CD1c-positive myeloid dendritic cell (primary cell): ENCODE results near the gene TRIM72.
A peak's percentile ranks its signal among the peaks of the same experiment; 100 is the strongest.
"Not testable (repeated sequence)": the region's sequence is repeated elsewhere in the genome, so short reads cannot be mapped to it uniquely, and the experiment has no call there.

Source experiments
- DNase-seq: peaks from one replicate; pipeline ENCODE4 v3.0.0-alpha.2; 2016; ENCODE audit errors: extremely low spot score

TRIM72 gene

GRCh38 chr16:31215287-31216162 lies 1.6 kb downstream of the TRIM72 start:
- peak; percentile 84 for DNase-seq

- peak; percentile 50 for DNase-seq
Observed at GRCh38 chr16:31216422-31217135, 2.7 kb downstream of the TRIM72 start, which contains the start of gene PYDC1. Gene PYDC1, minus strand, starts transcription at chr16:31217135. Its CDS starts 107 bp downstream, at chr16:31217028.

DNA sequence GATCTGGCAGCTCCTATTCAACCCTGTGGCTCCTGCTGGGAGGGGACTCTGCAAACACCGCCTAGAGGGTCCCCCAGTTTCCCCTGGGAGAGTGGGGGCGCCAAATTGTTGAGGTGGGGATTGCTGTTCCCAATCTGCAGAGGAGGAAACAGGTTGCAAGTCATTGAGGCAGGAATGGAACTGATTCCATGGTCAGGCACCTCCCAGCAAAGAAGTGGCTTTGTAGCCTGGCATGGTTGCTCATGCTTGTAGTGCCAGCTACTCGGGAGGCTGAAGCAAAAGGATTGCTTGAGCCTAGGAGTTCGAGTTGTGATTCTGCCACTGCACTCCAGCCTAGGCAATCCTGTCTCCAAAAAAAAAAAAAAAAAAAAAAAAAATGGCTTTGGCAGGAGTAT lies 3.2 kb downstream of the TRIM72 start:
- no peak for DNase-seq

GRCh38 chr16:31219154-31219741 lies 5.3 kb downstream of the TRIM72 start:
- DNase-seq: no peak

- DNase-seq: peak; percentile 42
Observed at GRCh38 chr16:31221357-31222160, 7.6 kb downstream of the TRIM72 start.

DNA sequence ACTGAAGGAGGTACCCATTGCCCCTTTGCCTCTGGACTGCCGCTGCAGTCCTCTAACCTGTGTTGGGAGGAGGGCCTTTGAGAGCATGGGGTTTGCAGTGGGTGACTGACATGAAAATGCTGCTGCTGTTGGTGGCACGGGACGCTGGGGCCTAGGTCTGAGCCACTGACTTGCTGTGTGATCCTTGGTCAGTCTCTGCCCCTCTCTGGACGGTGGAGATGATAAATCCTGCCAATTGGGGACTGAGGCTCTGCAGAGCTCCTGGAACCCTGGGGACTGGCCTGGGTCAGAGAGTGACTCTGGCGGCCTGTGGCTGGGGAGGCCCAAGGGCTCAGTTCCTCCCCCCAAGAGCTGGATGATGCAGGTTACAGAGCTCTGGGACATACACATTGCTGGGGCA lies 9.1 kb downstream of the TRIM72 start:
- DNase-seq: no peak

DNA sequence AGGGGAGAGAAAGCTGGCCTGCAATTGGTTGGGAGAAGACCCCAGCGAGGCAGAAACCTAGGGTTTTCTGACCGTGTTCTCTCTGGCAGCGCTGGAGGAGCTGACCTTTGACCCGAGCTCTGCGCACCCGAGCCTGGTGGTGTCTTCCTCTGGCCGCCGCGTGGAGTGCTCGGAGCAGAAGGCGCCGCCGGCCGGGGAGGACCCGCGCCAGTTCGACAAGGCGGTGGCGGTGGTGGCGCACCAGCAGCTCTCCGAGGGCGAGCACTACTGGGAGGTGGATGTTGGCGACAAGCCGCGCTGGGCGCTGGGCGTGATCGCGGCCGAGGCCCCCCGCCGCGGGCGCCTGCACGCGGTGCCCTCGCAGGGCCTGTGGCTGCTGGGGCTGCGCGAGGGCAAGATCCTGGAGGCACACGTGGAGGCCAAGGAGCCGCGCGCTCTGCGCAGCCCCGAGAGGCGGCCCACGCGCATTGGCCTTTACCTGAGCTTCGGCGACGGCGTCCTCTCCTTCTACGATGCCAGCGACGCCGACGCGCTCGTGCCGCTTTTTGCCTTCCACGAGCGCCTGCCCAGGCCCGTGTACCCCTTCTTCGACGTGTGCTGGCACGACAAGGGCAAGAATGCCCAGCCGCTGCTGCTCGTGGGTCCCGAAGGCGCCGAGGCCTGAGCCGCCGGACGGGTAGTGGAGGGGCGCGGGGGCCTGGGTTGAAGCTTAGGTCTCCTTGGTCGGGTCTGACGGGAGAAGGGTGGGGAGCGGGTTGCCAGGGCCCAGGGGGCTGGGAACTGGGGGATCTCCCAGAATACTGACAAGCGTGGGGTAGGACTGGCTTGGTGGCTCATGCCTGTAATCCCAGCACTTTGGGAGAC lies 10.4 kb downstream of the TRIM72 start:
- no peak for DNase-seq

DNA sequence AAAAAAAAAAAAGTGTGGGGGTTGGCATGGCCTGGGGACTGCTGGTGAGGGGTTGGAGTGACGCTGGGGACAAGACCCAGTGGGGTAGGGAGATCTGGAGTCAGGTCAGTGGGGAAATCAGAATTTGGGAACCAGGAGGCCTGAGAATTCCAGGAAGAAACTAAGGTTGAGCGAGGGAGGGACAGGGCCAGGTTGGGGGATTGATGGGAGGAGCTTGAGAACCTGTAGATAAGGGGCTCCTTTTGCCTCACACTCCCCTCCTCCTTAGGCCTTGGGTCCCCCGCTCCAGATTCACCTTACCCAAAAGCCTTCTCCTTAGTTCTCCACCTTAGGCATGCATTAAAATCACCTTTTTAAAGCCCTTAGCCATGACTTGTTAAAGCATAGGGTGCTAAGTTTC lies 11.3 kb downstream of the TRIM72 start:
- DNase-seq: no peak

- no peak for DNase-seq
Observed at GRCh38 chr16:31228206-31228605, 14.3 kb downstream of the TRIM72 start.

GRCh38 chr16:31229501-31229900 lies 15.6 kb downstream of the TRIM72 start:
- DNase-seq: no peak

DNA sequence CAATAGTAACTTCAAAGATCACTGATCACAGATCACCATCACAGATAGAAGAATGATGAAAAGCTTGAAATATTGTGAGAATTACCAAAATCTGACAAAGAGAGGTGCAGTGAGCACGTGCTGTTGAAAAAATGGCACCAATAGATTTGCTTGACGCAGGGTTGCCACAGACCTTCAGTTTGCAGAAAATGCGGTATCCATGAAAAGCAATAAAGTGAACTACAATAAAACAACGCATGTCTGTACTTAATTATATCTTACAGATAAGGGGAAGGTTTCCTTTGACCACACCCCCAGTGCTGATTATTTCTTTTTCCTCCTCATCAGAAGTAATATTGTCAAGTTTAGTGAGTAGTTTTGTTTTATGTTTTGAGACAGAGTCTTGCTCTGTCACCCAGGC lies 24.1 kb downstream of the TRIM72 start:
- no peak for DNase-seq

- peak; percentile 54 for DNase-seq
Observed at GRCh38 chr16:31242206-31242605, 28.3 kb downstream of the TRIM72 start.

DNA sequence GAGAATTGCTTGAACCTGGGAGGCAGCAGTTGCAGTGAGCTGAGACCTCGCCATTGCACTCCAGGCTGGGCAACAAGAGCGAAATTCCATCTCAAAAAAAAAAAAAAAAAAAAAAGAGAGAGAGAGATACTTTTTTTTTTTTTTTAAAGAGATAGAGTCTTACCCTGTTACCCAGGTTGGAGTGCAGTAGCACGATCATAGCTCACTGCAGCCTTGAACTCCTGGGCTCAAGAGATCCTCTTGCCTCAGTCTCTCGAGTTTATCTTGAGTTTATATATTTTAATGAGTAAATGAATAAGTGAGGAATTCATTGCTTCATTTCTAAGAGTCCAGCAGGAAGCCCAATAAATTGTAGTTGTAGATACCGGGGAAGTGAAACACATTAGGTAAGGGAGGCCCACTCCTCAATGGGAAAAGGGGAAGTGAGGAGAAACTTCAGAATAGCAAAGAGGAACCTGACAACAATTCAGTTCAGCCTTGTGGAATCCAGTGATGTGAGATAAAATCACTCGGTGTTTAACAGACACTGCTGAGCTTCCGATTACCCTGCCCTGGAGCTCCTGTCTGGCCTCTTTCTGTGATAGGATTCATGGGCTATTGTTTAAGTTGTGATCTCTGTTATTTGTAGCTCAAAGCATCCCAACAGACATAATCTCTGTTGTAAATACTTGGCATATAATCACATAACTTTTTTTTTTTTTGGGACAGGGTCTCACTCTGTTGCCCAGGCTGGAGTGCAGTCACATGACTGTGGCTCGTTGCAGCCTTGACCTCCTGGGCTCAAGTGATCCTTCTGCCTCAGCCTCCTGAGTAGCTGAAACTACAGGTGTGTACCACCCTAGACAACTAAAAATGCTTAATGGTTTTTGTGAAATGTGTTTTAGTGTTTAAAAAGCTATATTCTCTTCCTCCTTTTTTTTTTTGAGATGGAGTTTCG lies 30.1 kb downstream of the TRIM72 start:
- DNase-seq: peak; percentile 93

DNA sequence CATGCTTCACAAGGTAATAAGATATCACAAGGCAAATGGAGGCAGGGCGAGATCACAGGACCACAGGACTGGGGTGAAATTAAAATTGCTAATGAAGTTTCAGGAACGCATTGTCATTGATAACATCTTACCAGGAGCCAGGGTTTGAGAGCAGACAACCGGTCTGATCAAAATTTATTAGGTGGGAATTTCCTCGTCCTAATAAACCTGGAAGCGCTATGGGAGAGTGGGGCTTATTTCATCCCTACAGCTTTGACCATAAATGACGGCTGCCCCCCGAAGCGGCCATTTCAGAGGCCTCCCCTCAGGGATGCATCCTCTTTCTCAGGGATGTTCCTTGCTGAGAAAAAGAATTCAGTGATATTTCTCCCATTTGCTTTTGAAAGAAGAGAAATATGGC lies 31.7 kb downstream of the TRIM72 start:
- not testable (repeated sequence) for DNase-seq

- DNase-seq: no peak
Observed at GRCh38 chr16:31246296-31246695, 32.4 kb downstream of the TRIM72 start.

DNA sequence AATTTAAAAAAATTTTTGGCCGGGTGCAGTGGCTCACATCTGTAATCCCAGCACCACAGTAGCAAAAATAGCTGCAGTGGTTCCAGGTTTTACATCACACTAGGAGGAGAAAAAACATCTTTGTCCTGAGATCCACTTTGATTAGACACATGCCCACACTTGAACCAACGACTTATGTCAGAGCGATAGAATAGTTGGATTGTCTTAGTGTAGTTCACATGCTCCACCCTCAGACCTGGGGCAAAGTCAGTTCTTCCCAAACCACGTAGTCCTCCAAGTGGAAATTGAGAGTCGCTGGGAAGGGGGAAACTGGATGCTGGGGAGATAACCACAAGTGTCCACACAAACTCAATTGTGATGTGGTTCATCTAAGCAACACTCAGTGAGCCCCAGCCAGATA lies 34.4 kb downstream of the TRIM72 start:
- DNase-seq: no peak

DNA sequence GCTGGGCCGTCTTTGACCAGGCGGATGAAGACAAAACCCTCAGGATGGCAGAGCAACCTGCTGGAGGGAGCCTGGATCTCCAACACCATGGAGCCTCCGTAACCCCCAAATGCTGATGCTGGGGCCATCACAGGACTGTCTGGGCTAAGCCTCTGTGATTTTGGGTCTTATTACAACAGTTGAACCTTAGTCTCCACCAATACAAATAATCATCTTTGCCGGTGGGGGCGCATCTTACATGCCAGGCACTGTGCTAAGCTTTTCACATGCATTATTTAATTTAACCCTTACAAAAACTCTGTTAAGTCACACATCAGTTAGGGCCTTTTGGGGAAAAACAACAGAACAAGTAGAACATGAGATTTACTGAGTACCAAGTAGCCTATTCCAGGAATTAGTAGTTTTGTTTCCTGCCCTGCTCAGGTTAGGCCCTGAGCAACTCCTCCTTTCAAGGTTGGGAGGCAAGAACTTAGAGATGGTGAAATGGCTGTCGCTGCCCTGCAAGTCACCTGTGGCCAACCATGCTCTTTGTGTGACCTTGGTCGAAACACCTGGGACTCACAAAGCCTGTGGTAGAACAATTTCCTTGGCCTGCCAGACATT lies 37.0 kb downstream of the TRIM72 start:
- no peak for DNase-seq

DNA sequence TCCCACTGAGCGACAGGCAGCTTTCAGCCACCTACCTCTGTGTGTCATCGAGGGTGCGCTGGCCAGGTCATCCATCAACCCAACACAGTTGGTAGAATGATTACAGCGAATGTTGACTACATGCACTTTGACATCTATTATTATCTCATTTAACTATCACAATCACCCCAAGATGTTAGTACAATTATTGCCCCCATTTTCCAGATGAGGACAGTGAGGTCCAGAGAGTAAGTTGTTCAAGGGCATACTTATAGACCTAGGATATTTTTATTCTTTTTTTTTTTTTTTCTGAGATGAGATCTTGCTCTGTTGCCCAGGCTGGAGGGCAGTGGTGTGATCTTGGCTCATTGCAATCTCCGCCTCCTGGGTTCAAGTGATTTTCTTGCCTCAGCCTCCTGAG lies 37.5 kb downstream of the TRIM72 start:
- no peak for DNase-seq

DNA sequence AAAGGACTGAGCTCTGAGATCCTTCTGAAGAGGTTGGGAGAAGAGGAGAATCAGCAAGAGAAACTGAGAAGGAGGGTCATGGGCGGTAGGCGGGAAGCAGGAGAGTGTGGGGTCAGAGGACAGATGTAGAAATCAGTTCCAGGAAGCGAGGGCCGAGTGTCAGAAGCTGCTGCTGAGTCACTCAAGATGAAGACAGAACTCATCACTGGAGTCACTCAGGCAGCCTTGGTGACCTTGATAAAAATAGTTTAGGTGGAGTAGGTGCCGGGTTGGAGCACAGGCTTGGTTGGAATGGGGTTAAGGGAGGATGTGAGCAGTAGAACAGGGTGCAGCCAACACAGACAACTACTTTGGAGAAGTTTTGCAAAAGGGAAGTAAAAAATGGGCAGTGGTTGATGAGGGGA lies 39.7 kb downstream of the TRIM72 start:
- peak; percentile 94 for DNase-seq
